NCI-H2081 (cell line): ENCODE data around the gene PDK2.

Experiments used
- DNase-seq, 2 experiments: peaks; one replicate each; lab custom pipeline; 2025; lab: John Stamatoyannopoulos, UW

The PDK2 gene

GRCh38 chr17:50078430-50078829 is 16.7 kb upstream of the PDK2 start:
- DNase-seq: no peak

GRCh38 chr17:50079334-50080095 is 15.6 kb upstream of the PDK2 start:
- no peak for DNase-seq

GRCh38 chr17:50080096-50080480 is 15.1 kb upstream of the PDK2 start:
- no peak for DNase-seq

- no peak for DNase-seq
Measured at GRCh38 chr17:50080827-50081226, 14.3 kb upstream of the PDK2 start.

GRCh38 chr17:50081757-50082156 is 13.4 kb upstream of the PDK2 start:
- no peak for DNase-seq

GRCh38 chr17:50087246-50087911 is 7.8 kb upstream of the PDK2 start:
- peak; percentile 58 to 59 for DNase-seq

- DNase-seq: no peak
Measured at GRCh38 chr17:50087912-50088405, 7.2 kb upstream of the PDK2 start.

- no peak for DNase-seq
Measured at GRCh38 chr17:50088952-50089825, 6.0 kb upstream of the PDK2 start.

GRCh38 chr17:50090071-50090470 is 5.1 kb upstream of the PDK2 start:
- DNase-seq: no peak

GRCh38 chr17:50090971-50091917 is 3.9 kb upstream of the PDK2 start:
- DNase-seq: no peak

GRCh38 chr17:50091918-50092285 is 3.2 kb upstream of the PDK2 start:
- DNase-seq: no peak

GRCh38 chr17:50093246-50093645 is 1.9 kb upstream of the PDK2 start:
- DNase-seq: no peak

- DNase-seq: no peak
Measured at GRCh38 chr17:50093807-50094206, 1.3 kb upstream of the PDK2 start.

GRCh38 chr17:50094243-50094752 is 853 bp upstream of the PDK2 start:
- peak; percentile 87 for DNase-seq

GRCh38 chr17:50095626-50096037 is 481 bp downstream of the PDK2 start:
- DNase-seq: no peak

GRCh38 chr17:50096092-50096491 is 941 bp downstream of the PDK2 start:
- DNase-seq: no peak

GRCh38 chr17:50096758-50097157 is 1.6 kb downstream of the PDK2 start:
- DNase-seq: no peak

GRCh38 chr17:50097455-50097854 is 2.3 kb downstream of the PDK2 start:
- DNase-seq: no peak

GRCh38 chr17:50097926-50098325 is 2.8 kb downstream of the PDK2 start:
- no peak for DNase-seq

GRCh38 chr17:50098583-50098982 is 3.4 kb downstream of the PDK2 start:
- DNase-seq: no peak

GRCh38 chr17:50099003-50099402 is 3.9 kb downstream of the PDK2 start:
- DNase-seq: no peak
